AG04450 (cell line): Measurements from ENCODE around the gene ADAT3. TPM values are rescaled to one million over a fixed set of nuclear protein-coding genes. Genes with fewer than 3 reads are reported as not detected.

ENCODE experiments used
- CTCF ChIA-PET: fragments of 300-600, 350-600 bp; formaldehyde crosslinking; extraction: SDS; loops from one replicate; lab custom pipeline; 2022; ENCODE audit warnings: antibody characterized with exemption, inconsistent platforms; lab: Charles Lee
- POLR2A ChIA-PET: fragments of 350-600 bp; formaldehyde crosslinking; extraction: SDS; loops from one replicate; lab custom pipeline; 2021; ENCODE audit warnings: antibody characterized with exemption, inconsistent platforms; lab: Yijun Ruan, JAX
- DNase-seq: peaks from one replicate; pipeline ENCODE4 v3.0.0-alpha.2; 2011; ENCODE audit warnings: low read depth, low spot score
- H3K27ac ChIP-seq: one replicate; pipeline ENCODE4 v1.5.1; 2012; ENCODE audit warnings: low read depth, low read length, control low read depth
- H3K27me3 ChIP-seq: one replicate; pipeline ENCODE4 v1.6.0; 2012; ENCODE audit warnings: low read length; ENCODE audit not compliant: control insufficient read depth, insufficient read depth
- H3K4me3 ChIP-seq: 2 replicates; pipeline ENCODE4 v1.5.1; 2011; ENCODE audit warnings: mild to moderate bottlenecking, low read depth, low read length, control low read depth
- H3K9me3 ChIP-seq: 2 replicates; pipeline ENCODE4 v1.5.1; 2012; ENCODE audit warnings: low read length; ENCODE audit not compliant: control insufficient read depth, insufficient read depth
- CTCF ChIP-seq: IDR thresholded peaks from 2 replicates; pipeline ENCODE4 v1.5.1; 2011; ENCODE audit warnings: low read depth, low read length, control low read depth, inconsistent platforms
- polyA minus RNA-seq: library from RNA; depleted of rRNA, polyadenylated mRNA; stranded (reverse); fragments of >200 nt; gene quantifications from 2 replicates; pipeline ENCODE4 v1.2.3, GENCODE V29; 2011; rRNA and poly(A)+ RNA removed
- polyA plus RNA-seq: library from polyadenylated mRNA; depleted of rRNA; stranded (reverse); fragments of >200 nt; gene quantifications from 2 replicates; pipeline ENCODE4 v1.2.3, GENCODE V29; 2011; rRNA removed

ADAT3 gene
- polyA plus RNA-seq (0.35 and 0.55 TPM in 2 replicates), polyA minus RNA-seq (0.17 and 0.37 TPM in 2 replicates)

DNA sequence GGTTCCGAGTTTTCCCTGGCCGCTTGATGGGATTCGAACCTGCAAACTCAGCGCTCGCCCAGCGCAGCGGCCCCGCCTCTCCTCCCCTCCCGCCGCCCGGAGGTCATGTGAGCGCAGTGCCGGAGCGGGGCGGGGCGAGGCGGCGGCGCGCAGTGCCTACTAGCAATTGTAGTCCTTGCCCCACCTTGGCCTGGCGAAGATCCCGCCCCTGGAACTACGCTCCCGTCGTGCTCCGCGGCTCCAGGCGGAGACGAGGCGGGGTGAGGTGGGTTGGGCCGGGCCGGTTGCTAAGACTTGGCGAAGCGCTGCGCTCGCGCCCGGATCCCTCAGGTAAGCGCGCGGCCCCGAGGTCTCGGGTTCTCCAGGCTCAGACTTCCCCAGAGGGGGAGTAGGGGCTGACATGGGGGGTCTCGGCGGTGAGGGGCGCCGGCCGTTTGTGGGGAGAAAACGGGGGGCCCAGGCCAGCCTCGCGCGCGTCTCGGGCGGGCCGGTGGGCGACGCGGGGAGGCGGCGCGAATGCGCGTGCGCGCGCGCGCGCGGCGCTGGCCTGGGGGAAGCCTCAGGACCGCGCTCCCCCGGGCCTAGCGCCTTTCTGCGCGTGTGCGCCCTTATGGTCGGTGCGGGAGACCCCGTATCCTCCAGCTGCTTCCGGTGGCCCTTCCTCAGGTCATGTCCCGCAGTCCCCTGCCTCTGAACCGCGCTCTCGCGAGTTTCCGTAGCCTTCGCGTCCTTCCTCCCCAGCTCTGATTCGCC is at the start of gene ADAT3, which contains the start of gene SCAMP4:
TSS of gene ADAT3 (plus strand) at position 290 of the 753 bp plus-strand sequence. CDS start 6,649 bp downstream, outside the sequence.
TSS of gene SCAMP4 (plus strand) at position 290 of the 753 bp plus-strand sequence. CDS start 9,621 bp downstream, outside the sequence.
- ChIA-PET POLR2A (interaction anchor here (0.5 to 1.0 kb wide), 3 partner anchors 23 to 392 kb away, joined by 3 to 8 read pairs (median 3); no protein-coding TSS in a partner anchor), CTCF (no interaction called here)
- TF ChIP-seq CTCF, result no peak
- Histone ChIP-seq H3K27ac (peak within 1 kb of the TSS; percentile 61), H3K9me3 (no peaks in the 10 kb centered on the region; the same call in 1 of the 2 replicates), H3K4me3 (peak within 1 kb of the TSS; percentile 73), H3K27me3 (no peaks in the 10 kb centered on the region)
- DNase-seq, result peak; percentile 96

DNA sequence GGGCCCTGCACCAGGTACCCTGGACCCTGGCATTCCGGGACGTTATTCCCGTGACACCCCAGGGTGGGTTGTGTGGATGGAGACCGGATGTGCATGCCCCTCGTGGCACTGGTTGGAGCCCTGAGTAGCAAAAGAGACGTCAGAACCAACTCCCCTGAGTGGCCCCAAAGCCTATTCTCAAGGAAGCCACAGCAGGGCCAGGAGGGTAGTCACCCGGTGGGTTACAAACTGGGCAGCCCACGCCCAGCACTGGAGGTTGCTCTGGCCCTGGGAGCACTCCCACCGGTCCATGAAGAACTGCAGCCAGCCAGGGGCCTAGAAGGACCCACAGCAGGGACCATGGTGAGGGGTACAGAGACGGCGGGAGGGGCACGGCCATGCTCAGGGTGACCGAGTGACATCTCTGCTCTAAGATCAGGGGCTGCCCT is 49.4 kb upstream of the ADAT3 start:
- POLR2A ChIA-PET, result interaction anchor here (1.0 kb wide), 1 partner anchor 20 kb away, joined by 4 read pairs; no protein-coding TSS in a partner anchor
- H3K27ac ChIP-seq, result peak overlapping the region; percentile 52
- no peak for TF ChIP-seq CTCF
- H3K4me3 ChIP-seq, result peak overlapping the region; percentile 52
- no peaks in the 10 kb centered on the region; the same call in 1 of the 2 replicates for H3K9me3 ChIP-seq
- H3K27me3 ChIP-seq, result no peaks in the 10 kb centered on the region
- CTCF ChIA-PET, result interaction anchor here (0.7 kb wide), 1 partner anchor 29 kb away, joined by 3 read pairs; no protein-coding TSS in a partner anchor
- no peak for DNase-seq

DNA sequence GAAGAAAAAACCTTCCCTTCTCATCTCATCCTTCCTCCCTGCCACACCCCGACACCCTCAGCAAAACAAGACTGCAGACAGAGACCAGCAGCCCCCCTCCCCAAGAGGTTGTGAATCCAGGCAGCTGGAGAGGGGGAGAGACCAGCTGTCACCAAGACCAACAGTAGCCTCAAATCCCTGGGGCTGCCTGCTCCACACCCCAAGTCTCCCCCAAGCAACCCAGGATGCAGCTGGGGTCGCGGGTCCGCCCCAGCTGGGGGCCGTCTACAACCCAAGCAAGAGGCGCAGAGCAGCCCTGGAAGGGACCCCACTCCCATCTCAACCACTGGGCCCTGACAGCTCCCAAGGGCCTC is 48.9 kb upstream of the ADAT3 start:
- POLR2A ChIA-PET, result no interaction called here
- H3K27ac ChIP-seq, result peak overlapping the region; percentile 52
- peak overlapping the region; percentile 52 for H3K4me3 ChIP-seq
- no peaks in the 10 kb centered on the region; the same call in 1 of the 2 replicates for H3K9me3 ChIP-seq
- H3K27me3 ChIP-seq, result no peaks in the 10 kb centered on the region
- CTCF ChIA-PET, result interaction anchor here (0.7 to 2.2 kb wide), 2 partner anchors 19 to 30 kb away, joined by 3 to 6 read pairs; no protein-coding TSS in a partner anchor
- DNase-seq, result no peak
- TF ChIP-seq CTCF, result no peak

- ChIA-PET CTCF (interaction anchor here (0.7 to 2.2 kb wide), 3 partner anchors 8 to 31 kb away, joined by 3 to 6 read pairs (median 4); no protein-coding TSS in a partner anchor), POLR2A (interaction anchor here (0.6 kb wide), 1 partner anchor 405 kb away, joined by 3 read pairs; no protein-coding TSS in a partner anchor)
- Histone ChIP-seq H3K4me3 (peak overlapping the region; percentile 52), H3K27ac (peak overlapping the region; percentile 83), H3K9me3 (no peaks in the 10 kb centered on the region; the same call in 1 of the 2 replicates), H3K27me3 (no peaks in the 10 kb centered on the region)
- no peak for DNase-seq
- TF ChIP-seq CTCF, result no peak
Observed at GRCh38 chr19:1856698-1857603, 48.2 kb upstream of the ADAT3 start.
